ENCODE data around the gene NUDT4B.
"Not testable (repeated sequence)": the region's sequence is repeated elsewhere in the genome, so short reads cannot be mapped to it uniquely, and the experiment has no call there.

The NUDT4B gene

DNA sequence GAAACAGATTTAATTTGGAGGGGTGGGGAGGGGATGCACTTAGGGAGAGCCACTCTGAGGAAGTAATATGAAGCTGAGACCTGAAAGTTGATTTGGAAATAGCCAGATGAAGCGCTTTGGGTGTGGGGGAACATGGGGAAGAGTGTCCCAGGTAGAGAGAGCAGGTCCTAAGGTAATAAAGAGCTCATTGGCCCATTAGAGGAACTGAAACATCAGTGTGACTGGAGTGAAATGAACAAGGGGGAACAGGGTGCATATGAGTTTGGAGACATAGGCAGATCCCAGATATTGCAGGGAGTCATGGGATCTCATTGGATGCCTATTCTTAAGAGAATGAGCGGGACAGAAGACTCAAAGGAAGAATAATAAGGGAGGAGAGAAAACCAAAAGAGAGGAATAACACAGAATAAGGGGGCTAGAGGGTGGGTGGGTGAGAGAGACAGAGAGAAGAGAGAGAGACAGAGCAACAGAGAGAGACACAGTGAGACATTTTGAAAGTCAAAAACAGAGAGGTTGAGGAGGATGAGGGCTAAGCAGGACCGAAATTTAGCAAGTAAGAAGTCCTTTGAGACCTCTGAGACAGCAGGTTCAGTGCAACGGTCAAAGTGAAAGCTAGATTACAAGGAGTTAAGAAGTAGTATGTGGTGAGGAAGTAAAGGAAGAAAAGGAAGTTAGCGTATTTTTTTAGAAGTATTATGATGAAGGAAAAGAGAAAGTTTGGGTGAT lies 14.8 kb upstream of the NUDT4B start:
- not testable (repeated sequence) for H3K4me3 ChIP-seq (replicated peaks; ENCODE audit: low read depth, low read length); DNase-seq (ENCODE audit: extremely low read depth, low read depth)

DNA sequence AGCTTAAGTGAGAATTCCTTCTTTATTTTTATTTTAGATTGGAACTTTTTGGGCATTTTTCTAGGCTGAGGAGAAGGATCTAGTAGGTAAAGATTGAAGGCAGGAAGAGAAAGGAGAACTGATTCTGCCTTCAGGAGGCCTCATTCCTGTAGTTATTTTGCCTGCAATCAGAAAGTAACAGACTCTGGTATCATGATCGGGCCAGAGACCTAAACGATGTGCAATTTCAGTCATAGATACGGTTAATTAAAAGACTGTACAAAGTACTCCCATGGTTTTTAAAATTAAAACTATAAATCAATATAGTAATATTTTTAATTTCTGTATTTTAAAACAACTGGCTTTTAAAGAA lies 14.3 kb upstream of the NUDT4B start:
- DNase-seq (ENCODE audit: extremely low read depth, low read depth); H3K4me3 ChIP-seq (replicated peaks; ENCODE audit: low read depth, low read length): not testable (repeated sequence)

GRCh38 chr1:148735538-148735937 lies 13.0 kb upstream of the NUDT4B start:
- DNase-seq (ENCODE audit: extremely low read depth, low read depth); H3K4me3 ChIP-seq (replicated peaks; ENCODE audit: low read depth, low read length): not testable (repeated sequence)

DNA sequence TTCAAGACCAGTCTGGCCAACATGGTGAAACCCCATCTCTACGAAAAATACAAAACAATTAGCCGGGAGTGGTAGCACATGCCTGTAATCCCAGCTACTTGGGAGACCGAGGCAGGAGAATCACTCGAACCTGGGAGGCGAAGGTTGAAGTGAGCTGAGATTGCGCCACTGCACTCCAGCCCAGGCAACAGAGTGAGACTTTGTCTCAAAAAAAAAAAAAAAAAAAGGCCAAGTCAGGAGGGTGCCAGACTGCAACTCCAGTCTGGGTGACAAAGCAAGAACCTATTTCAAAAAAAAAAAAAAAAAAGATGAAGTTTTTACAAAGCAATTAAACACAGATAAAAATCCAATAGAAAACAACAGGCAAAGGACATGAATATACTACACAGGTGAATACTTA lies 9.9 kb upstream of the NUDT4B start:
- DNase-seq (ENCODE audit: extremely low read depth, low read depth); H3K4me3 ChIP-seq (replicated peaks; ENCODE audit: low read depth, low read length): not testable (repeated sequence)

GRCh38 chr1:148743200-148743599 lies 5.4 kb upstream of the NUDT4B start:
- not testable (repeated sequence) for H3K4me3 ChIP-seq (replicated peaks; ENCODE audit: low read depth, low read length); DNase-seq (ENCODE audit: extremely low read depth, low read depth)

DNA sequence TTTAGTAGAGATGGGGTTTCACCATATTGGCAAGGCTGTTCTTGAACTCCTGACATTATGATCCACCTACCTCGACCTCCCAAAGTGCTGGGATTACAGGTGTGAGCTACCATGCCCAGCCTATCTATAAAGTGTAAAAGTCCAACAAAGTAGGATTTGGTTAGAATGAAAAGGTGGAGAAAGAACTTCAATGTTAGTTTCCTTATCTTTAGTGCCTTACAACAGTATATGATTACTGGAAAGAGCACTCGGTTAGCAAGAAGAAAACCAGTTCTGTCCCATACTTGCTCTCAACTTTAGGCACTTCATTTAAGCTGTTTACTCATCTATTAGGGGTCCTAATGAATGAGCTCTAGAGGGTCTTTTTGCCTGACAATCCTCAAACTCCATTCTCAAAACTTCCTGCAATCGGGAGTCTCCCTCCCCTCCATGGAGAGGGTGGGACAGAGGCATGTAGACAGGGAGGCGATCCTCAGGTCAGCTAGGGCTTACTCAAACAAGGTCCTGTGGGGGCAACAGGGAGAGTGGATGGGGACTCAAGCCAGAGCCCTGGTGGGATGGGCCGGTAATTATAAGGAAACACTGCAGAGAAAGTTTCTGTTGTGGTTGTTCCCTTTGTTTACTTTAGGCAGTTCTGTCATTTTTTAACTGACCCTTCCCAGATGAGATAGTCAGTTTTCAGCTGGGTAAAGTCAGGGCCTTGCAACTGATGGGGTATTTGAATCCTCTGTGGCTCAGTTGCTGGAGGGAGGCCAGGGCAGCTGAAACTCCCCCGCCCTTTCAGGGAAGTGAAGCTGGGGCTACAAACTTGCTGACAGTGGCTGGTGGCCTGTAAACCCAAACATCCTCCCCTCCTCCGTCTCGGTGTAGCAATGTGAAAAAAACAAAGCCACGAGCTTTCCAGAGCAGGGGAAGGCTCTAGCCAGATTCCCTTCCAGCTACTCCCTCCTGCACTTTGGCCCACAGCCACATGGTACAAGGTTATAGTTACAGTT lies 4.6 kb upstream of the NUDT4B start:
- H3K4me3 ChIP-seq (replicated peaks; ENCODE audit: low read depth, low read length); DNase-seq (ENCODE audit: extremely low read depth, low read depth): not testable (repeated sequence)

GRCh38 chr1:148749335-148749681 lies 734 bp downstream of the NUDT4B start:
- DNase-seq (ENCODE audit: extremely low read depth, low read depth); H3K4me3 ChIP-seq (replicated peaks; ENCODE audit: low read depth, low read length): not testable (repeated sequence)

DNA sequence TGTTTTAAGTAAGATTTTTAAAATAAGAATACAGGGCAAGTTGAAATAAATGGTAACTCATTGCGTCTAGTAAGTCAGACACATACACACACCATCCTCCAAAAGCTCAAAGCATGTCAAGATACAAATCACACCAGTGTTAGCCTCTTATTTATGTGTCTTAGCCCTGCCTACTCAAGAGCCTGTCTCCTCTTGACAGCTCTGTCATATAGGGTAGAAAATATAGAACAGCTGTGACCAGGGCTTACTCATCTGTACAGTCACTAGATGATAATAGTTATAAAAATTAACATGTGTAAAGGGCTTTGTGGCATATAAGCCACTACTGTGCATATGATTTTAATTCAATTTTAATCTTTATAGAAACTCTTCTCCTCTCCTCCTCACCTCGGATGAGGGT lies 7.7 kb downstream of the NUDT4B start:
- DNase-seq (ENCODE audit: extremely low read depth, low read depth); H3K4me3 ChIP-seq (replicated peaks; ENCODE audit: low read depth, low read length): not testable (repeated sequence)

DNA sequence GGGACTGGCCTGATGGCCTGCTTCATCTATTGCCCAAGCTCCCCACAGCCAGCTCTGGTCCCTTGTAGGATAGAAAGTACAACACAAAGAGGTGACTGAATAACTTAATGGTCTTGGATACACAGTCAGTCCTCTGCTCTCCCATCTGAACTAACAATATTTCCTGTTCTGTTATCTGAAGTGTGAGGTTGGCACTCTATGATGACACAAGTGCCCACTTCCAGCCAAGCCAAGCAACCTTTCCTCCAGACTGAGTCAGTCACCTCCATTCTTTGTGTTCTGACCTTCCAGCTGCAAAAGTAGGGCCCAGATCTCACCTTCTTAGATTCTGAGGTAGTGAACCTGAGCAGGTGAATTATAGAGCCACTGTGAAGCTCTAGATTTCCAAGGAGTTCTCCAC lies 8.9 kb downstream of the NUDT4B start:
- DNase-seq (ENCODE audit: extremely low read depth, low read depth); H3K4me3 ChIP-seq (replicated peaks; ENCODE audit: low read depth, low read length): not testable (repeated sequence)

DNA sequence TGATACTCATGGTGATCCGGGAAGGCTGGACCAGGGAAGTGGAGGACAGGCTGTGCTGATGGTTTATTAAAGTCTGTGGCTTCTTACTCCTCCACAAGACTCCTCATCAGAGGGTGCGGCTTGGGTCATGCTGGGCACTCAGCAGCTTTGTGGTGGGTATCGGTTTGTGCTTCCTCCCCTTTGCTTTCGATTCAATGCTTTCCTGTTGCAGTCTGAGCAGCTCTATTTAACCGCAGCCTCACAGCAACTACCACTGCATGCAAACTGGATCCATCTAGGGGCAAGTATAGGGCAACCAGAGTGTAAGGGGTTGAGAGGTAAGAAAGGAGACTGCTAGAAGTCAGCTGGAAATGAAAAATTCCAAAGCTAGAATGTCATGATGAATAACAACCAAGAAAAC lies 9.8 kb downstream of the NUDT4B start:
- DNase-seq (ENCODE audit: extremely low read depth, low read depth); H3K4me3 ChIP-seq (replicated peaks; ENCODE audit: low read depth, low read length): not testable (repeated sequence)

DNA sequence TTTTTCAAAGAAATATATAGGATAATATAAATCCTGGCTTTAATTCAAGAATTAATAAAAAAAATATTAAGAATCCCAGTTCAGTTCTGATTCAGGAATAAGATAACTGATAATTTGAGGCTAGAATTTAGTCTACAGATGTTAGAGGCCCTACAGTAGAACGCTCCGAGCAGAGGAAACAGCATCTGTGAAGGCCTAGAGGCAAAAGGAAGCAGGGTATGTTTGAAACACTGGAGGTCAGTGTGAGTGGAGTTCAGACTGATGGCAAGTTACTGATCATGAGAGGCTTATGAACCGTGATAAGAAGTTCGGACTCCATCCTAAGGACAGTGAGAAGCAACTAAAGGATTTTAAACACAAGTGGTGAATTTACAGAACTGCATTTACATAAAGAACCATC lies 10.4 kb downstream of the NUDT4B start:
- DNase-seq (ENCODE audit: extremely low read depth, low read depth), result not testable (repeated sequence)

DNA sequence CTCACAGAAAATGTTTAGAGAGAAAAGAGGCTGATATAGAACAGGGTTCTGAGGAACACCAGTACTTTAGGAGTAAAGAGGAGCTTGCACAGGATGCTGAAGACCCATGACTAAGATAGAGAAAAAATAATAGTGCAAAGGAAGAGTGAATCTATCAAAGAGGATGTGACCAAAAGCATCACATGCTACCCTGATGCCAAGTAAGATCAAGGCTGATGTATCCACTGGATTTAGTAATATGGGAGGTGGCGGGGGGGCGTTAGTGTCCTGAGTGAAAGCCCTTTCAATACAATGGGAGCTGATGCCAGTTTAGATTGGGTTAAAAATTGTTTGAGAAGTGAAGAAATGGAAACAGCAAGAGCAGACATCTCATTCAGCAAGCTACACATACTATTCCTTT lies 11.2 kb downstream of the NUDT4B start:
- DNase-seq (ENCODE audit: extremely low read depth, low read depth); H3K4me3 ChIP-seq (replicated peaks; ENCODE audit: low read depth, low read length): not testable (repeated sequence)

More for the DNA sequence above, 10.4 kb downstream of the NUDT4B start:
- H3K4me3 ChIP-seq (replicated peaks; ENCODE audit: low read depth, low read length), result not testable (repeated sequence)

GRCh38 chr1:148760206-148760605 lies 11.6 kb downstream of the NUDT4B start:
- H3K4me3 ChIP-seq (replicated peaks; ENCODE audit: low read depth, low read length), result not testable (repeated sequence)

GRCh38 chr1:148761360-148761759 lies 12.8 kb downstream of the NUDT4B start:
- DNase-seq (ENCODE audit: extremely low read depth, low read depth); H3K4me3 ChIP-seq (replicated peaks; ENCODE audit: low read depth, low read length): not testable (repeated sequence)

More at GRCh38 chr1:148760206-148760605, 11.6 kb downstream of the NUDT4B start:
- not testable (repeated sequence) for DNase-seq (ENCODE audit: extremely low read depth, low read depth)

DNA sequence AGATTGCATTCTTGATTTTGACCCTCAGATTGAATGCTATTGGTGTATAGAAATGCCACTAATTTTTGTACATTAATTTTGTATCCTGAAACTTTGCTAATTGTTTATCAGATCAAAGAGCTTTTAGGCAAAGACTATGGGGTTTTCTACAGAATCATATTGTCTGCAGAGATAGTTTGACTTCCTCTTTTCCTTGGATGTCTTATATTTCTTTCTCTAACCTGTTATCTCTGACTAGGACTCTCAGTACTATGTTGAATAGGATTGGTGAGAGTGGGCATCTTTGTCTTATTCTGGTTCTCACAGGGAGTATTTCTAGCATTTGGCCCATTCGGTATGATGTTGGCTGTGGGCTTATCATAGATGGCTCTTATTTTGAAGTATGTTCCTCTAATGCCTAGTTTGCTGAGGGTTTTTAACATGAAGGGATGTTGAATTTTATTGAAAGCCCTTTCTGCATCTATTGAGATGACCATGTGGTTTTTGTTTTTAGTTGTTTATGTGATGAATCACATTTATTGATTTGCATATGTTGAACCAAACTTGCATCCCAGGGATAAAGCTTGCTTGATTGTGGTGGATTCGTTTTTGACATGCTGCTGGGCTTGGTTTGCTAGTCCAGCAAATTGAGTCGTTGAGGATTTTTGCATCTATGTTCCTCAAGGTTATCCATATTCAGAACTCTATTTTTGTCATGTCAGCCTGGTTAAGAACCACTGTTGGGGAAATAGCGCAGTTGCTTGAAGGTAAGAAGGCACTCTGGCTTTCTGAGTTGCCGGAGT lies 16.9 kb downstream of the NUDT4B start:
- not testable (repeated sequence) for DNase-seq (ENCODE audit: extremely low read depth, low read depth); H3K4me3 ChIP-seq (replicated peaks; ENCODE audit: low read depth, low read length)

- DNase-seq (ENCODE audit: extremely low read depth, low read depth); H3K4me3 ChIP-seq (replicated peaks; ENCODE audit: low read depth, low read length): not testable (repeated sequence)
Measured at GRCh38 chr1:148768541-148768940, 20.0 kb downstream of the NUDT4B start.

DNA sequence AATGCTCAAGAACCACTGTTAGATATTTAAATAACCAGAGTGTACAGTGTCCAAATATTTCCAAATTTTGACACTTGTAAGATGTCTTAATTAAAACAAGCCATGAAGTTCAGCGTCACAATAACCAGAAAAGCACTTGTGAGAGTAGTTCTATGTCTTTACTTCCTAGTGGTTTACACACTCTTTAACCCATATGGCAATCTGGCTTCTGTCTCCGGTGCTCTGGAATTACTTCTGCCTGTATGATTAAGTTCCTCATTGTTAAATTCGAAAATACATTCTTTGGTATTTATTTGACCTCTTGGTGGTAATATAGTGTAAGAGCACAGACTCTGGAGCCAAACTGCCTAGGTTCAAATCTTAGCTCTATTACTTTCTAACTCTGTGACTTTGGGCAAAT lies 20.9 kb downstream of the NUDT4B start:
- not testable (repeated sequence) for H3K4me3 ChIP-seq (replicated peaks; ENCODE audit: low read depth, low read length); DNase-seq (ENCODE audit: extremely low read depth, low read depth)

- not testable (repeated sequence) for H3K4me3 ChIP-seq (replicated peaks; ENCODE audit: low read depth, low read length); DNase-seq (ENCODE audit: extremely low read depth, low read depth)
Measured at GRCh38 chr1:148773690-148774089, 25.1 kb downstream of the NUDT4B start.

All from HFF-Myc (cell line).